Duodenal mucosa (tissue), 2 donors: ENCODE results near the gene RASD1.

Experiments
- H3K27ac ChIP-seq: one replicate; pipeline ENCODE4 v1.7.0; 2013; ENCODE audit warnings: low read depth, low read length
- H3K27me3 ChIP-seq, 2 donors: one replicate each; pipeline ENCODE4 v1.7.0; 2013; ENCODE audit warnings: low read length in 2 of 2, control low read depth in 1 of 2; ENCODE audit not compliant: insufficient read depth in 2 of 2, control insufficient read depth in 1 of 2
- H3K36me3 ChIP-seq, 2 donors: one replicate each; pipeline ENCODE4 v1.7.0; 2013; ENCODE audit warnings: low read length in 2 of 2, control low read depth in 1 of 2; ENCODE audit not compliant: insufficient read depth in 2 of 2, control insufficient read depth in 1 of 2
- H3K4me1 ChIP-seq, 2 donors: one replicate each; pipeline ENCODE4 v1.7.0; 2013; ENCODE audit warnings: low read length in 2 of 2, control low read depth in 1 of 2; ENCODE audit not compliant: insufficient read depth in 2 of 2, control insufficient read depth in 1 of 2
- H3K4me3 ChIP-seq, 2 donors: one replicate each; pipeline ENCODE4 v1.7.0; 2013; ENCODE audit warnings: low read length in 2 of 2, low read depth in 1 of 2
- H3K9ac ChIP-seq, 2 donors: one replicate each; pipeline ENCODE4 v1.7.0; 2013; ENCODE audit warnings: low read length in 2 of 2, low read depth in 1 of 2
- H3K9me3 ChIP-seq, 2 donors: one replicate each; pipeline ENCODE4 v1.7.0; 2013; ENCODE audit warnings: low read length in 2 of 2, control low read depth in 1 of 2; ENCODE audit not compliant: control insufficient read depth in 1 of 2

The RASD1 gene

DNA sequence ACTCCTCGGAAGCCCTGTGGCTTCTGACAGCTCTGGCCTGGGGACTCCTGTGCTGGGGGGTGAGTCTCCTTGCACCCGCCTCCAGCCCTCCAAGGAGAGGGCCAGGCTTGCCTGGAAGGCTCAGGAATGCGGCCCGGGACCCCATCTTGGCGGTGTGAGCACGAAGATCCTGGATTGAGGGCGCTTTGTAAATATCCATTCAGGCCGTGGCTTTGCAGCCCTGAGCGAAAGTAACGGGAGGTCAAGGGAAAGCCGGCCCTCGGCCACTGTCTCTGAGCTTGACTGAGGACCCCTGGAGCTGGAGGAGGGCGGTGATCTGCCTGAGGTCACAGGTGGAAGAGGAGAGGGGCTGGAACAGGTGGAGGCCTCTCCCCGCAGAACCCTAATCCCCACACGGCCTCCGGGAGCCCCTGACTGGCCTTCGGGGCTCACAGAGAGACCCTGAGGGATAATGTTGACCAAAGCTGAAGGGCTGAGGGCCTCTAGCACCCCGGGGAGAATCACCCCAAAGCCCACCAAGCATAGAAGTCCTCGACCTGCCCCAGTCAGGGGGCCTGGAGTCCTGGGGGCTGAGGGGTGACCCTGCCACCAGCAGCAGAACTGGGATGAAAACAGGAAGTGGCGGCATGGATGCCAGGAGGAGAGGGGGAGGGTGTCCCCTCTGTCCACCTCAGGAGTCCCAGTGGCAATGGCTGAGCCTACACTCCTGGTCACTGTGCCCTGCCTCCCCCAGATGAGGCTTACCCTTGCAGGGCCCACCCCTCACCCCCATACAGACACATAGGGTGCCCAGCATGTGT, 8.3 kb upstream of the RASD1 start:
- H3K4me3 ChIP-seq, result no peak overlapping the region
- no peaks in the 10 kb centered on the region for H3K36me3 ChIP-seq
- H3K4me1 ChIP-seq, result peaks cover 5 to 13% of the 10 kb centered on the region in 2 donors
- H3K9me3 ChIP-seq, result no peaks in the 10 kb centered on the region
- no peak overlapping the region for H3K9ac ChIP-seq
- H3K27me3 ChIP-seq, result no peaks in the 10 kb centered on the region
- no peak overlapping the region for H3K27ac ChIP-seq

DNA sequence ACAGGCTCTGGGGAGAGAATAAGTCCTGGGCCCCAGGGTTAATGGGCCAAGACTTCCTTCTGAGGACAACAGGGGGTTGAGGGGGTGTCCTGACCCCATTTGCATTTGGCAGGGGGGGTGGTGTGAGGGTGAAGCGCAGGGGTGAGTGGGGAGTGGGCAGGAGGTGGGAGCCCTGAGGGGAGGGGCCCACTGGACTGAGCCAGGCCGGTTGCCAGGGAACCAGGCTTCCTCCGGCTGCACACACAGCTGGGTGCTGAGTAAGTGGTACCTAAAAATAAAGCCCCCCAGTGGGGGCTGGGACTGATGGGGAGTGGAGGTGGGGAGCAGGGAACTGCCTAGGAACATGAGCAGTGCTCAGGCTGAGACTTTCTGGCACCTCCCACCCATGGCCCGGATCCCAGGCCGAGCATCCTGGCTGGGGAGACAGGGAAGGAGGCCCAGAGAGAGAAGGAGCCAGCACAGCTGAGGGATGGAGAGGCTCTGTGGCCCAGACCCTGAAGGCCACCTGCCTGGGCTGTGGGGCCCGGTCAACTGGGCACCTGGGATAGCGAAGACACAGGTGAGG, 7.5 kb upstream of the RASD1 start:
- H3K9me3 ChIP-seq, result no peaks in the 10 kb centered on the region
- H3K27me3 ChIP-seq, result no peaks in the 10 kb centered on the region
- no peak overlapping the region for H3K27ac ChIP-seq
- no peak overlapping the region for H3K9ac ChIP-seq
- peaks cover 5 to 13% of the 10 kb centered on the region in 2 donors for H3K4me1 ChIP-seq
- H3K4me3 ChIP-seq, result no peak overlapping the region
- no peaks in the 10 kb centered on the region for H3K36me3 ChIP-seq

DNA sequence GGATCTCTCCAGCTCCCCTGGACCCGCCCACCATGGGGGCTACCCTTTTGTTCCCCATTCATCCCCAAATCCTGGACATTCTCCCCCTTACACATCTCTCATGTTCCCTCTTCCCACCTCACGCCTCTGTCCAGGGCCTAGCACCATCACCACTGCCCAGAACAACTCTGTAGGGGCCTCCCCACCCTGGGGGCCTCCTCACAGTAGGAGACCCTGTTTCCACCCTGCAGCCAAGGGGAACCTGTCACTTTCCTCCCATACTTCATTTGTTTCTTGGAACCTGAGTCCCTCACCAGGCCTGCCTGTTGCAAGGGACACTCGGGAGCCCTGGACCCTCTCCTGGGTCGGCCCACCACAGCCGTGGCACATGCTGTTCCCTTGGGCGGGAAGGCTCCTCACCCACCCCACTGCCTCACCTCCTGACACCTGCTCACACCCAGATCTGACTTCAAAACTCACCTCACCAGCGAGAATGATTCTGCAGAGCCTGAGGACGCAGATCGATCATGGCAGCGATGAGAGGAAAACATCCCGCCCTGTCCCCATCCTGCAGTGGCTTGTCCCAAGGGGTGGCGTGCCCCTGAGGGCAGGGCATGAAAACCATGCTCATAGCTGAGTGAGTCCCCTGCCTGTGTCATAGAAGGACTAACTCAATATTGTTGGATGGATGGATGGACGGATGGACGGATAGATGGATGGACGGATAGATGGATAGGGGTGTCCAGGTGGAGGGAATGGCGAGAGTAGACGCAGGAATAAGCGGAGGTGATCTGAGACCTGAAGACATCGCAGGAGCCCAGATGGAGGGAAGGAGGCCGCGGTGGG, 6.8 kb upstream of the RASD1 start:
- Histone ChIP-seq H3K27me3 (no peaks in the 10 kb centered on the region), H3K4me3 (no peak overlapping the region), H3K36me3 (no peaks in the 10 kb centered on the region), H3K9ac (no peak overlapping the region), H3K27ac (no peak overlapping the region), H3K9me3 (no peaks in the 10 kb centered on the region), H3K4me1 (peaks cover 5 to 18% of the 10 kb centered on the region in 2 donors)

DNA sequence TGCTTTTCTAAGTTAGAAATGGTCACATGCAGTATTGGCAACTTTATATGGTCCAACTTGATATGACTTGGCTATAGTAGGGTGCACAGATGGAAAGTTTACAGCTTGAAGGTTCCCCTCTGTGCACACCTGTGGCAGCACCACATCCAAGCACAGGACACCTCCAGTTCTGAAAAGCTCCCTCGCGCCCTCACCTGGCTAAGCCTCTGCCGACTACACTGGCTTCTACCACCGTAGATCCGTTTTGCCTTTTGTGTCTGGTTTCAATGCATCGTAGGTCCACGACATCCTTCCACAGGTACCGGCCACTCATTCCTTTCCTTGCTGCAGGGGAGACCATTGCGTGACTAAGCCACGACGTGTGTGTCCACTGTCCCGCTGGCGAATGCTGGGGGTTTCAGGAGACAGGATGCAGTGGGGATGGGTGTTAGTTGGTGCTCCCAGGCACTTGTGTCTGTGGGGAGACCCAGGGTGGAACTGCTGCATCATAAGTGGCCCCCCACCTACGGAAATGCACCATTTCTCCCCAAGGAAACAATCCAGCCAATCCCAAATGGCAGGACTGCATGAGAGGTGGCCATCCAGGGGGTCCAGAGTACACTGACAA, 4.9 kb upstream of the RASD1 start:
- Histone ChIP-seq H3K9me3 (no peaks in the 10 kb centered on the region), H3K27me3 (no peaks in the 10 kb centered on the region), H3K4me1 (peaks cover 0 to 6% of the 10 kb centered on the region in 2 donors), H3K27ac (no peak overlapping the region), H3K36me3 (no peaks in the 10 kb centered on the region), H3K4me3 (no peak overlapping the region), H3K9ac (no peak overlapping the region)

DNA sequence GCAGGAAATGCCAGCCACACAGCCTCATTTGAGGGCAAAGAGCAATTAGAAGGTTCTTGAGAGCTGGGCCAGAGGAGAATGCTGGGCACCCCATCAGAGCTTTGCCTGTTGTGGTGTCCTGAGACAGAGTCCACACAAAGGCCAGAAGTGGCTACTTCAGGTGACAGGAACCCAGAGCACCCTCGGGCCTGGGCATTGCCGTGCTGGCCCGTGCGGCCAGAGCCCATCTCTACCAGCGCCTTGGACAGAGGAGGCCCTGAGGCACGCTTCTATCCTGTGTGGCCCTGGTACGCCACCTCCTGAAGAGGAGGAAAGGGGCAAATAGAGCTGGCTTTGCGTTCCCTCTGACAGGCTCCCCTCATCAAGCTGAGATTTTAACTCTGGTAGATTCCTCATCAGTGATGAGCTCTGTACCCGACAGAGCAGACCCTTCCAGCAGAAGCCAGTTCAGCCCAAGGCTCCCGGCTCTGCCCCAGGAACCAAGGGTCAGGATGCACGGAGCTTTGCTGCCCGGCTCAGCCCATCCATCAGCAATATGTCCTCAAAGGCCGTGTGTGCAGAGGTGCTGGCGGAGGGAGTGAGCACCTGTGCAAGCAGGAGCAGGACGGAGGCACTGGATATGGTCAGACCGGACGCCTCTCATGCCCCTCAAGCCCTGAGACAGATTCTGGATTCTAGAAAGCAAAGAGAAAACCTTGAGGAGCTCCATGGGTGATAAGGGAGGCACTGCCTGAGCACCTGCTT, 3.4 kb upstream of the RASD1 start:
- H3K36me3 ChIP-seq, result no peaks in the 10 kb centered on the region
- peaks cover 12 to 19% of the 10 kb centered on the region in 2 donors for H3K4me1 ChIP-seq
- no peaks in the 10 kb centered on the region for H3K9me3 ChIP-seq
- no peak overlapping the region for H3K4me3 ChIP-seq
- no peak overlapping the region for H3K9ac ChIP-seq
- no peak overlapping the region for H3K27ac ChIP-seq
- H3K27me3 ChIP-seq, result no peaks in the 10 kb centered on the region

DNA sequence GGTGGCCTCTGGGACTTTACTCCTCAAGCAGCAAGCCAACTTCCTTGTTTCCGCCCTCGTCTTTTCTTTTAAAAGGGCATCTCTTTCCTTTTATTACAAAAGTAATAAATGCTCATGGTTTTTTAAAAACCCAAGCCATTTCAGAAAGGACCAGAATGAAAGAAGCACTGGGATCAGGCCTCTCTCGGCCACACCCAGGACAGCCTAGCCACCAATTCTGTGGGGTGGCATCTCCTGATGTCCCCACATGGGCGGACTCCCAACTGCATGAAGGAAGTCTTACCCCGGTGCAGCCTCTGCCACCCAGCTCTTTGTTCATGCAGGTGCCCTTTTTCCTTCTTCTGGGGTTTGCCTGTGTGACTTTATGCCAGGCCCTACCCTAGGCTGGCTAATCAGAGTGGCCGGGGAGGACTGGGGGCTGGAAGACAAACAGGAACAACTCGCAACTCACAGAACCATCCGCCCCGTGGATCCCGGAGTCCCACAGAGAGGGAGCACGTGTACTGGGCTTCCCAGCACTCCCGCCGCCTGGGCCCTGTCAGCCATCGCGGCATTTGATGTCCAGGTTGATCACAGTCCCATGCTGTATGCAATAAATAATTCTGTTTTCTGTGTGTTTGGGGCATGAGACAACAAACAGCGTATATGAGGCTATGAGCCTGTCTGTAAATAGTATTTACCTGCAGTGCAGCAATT, 2.6 kb upstream of the RASD1 start:
- no peak overlapping the region for H3K27ac ChIP-seq
- no peaks in the 10 kb centered on the region for H3K27me3 ChIP-seq
- no peaks in the 10 kb centered on the region for H3K9me3 ChIP-seq
- H3K9ac ChIP-seq, result peak overlapping the region in 1 of 2 donors; percentile 12
- H3K4me1 ChIP-seq, result peaks cover 14 to 27% of the 10 kb centered on the region in 2 donors
- no peaks in the 10 kb centered on the region for H3K36me3 ChIP-seq
- no peak overlapping the region for H3K4me3 ChIP-seq

DNA sequence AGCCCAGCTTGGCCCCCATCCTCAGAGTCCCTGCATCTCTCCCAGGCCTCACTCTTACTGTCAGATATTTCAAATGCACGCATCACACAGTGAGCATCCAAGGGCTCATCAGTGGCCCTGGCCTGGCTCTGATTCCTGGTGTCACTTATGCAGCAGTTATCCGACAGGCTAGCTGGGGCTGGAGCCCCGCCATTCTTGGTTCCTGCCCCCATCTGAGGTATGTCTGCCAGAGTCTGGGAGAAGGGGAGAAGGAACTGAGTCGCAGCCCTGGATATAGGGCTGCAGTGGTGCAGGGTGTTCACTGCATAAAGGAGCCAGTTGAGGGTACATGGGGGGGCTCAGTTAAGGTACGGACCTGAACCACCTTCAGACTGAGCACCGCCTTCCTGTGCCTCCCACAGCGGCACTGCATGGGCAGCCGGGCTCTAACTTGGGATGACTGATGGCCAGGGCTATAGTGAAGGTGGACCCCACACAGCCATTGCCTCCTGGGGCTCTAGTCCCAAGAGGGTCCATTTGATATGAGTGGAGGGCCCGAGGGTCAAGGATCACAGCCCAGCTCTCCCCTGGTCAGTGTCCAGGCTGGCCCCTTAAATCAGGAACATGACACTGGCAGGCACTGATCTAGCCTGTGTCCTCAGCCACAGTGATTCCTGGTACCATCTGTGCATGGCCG, 1.8 kb upstream of the RASD1 start:
- peak overlapping the region in 1 of 2 donors; percentile 12 for H3K9ac ChIP-seq
- H3K4me3 ChIP-seq, result no peak overlapping the region
- no peaks in the 10 kb centered on the region for H3K9me3 ChIP-seq
- no peak overlapping the region for H3K27ac ChIP-seq
- H3K36me3 ChIP-seq, result peaks cover 0 to under 1% of the 10 kb centered on the region in 2 donors
- H3K4me1 ChIP-seq, result peaks cover 14 to 27% of the 10 kb centered on the region in 2 donors
- no peaks in the 10 kb centered on the region for H3K27me3 ChIP-seq

DNA sequence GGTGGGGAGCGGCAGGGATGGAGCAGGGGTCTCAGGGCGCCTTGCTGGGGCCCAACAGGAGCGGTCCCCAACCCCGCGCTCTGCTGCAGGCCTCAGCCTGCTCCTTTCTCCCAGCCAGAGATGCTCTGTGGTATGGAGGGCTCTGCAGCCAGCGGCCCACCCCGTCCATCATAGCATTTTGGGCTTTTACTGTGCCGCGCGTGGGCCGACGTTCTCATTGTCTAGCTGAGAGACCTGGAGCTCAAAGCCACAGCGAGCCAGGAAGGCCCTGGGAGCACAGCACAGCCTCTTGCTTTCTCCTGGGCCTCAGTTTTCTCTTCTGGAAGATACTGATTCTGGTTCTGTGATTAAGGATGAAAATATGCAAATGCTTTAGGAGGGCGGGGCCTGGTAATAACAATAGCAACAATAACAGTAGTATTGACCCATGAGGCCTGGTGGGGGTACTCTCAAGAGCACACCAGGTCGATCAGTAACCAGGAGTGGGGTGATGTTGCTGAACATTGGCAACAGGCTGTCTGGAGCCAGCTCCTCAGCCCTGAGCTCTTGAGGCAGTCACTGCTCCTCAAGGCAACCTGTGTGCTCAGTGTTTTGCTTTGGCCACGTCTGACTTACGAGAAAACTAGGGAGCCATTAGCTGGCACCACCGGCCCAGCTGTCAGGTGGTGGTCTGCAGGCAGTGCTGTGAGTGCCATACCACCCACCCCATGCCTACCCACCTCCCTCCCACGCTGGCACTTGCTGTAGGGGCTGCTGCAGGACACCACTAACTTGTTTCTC, 1.1 kb upstream of the RASD1 start:
- Histone ChIP-seq H3K4me1 (peaks cover 14 to 27% of the 10 kb centered on the region in 2 donors), H3K27me3 (no peaks in the 10 kb centered on the region), H3K9me3 (no peaks in the 10 kb centered on the region), H3K36me3 (peaks cover 3 to 8% of the 10 kb centered on the region in 2 donors), H3K4me3 (no peak overlapping the region), H3K27ac (no peak overlapping the region), H3K9ac (peak overlapping the region in 1 of 2 donors; percentile 71)
